Central memory CD8-positive, alpha-beta T cell (primary cell): ENCODE data around the gene OLFML2B.

Source experiments
- ATAC-seq: fragments of 150-1000 bp; cut with Tn5 transposase; replicated peaks from 2 replicates; pipeline ENCODE4 v1.10.0; 2022; ENCODE audit warnings: mild to moderate bottlenecking, moderate FRiP score, moderate number of reproducible peaks; ENCODE audit not compliant: poor library complexity, severe bottlenecking; ENCODE audit errors: extremely low read depth
- DNase-seq, 2 donors: peaks; one replicate each; pipeline ENCODE4 v3.0.0; 2021; ENCODE audit warnings: low spot score in 2 of 2
- H3K27ac Mint-ChIP-seq: one replicate; pipeline ENCODE4 v1.8.0; 2022; ENCODE audit warnings: low read depth, mild to moderate bottlenecking, moderate library complexity, mixed read lengths
- H3K27me3 Mint-ChIP-seq: one replicate; pipeline ENCODE4 v1.8.0; 2022; ENCODE audit warnings: mixed read lengths
- H3K36me3 Mint-ChIP-seq: one replicate; pipeline ENCODE4 v1.8.0; 2022; ENCODE audit warnings: mild to moderate bottlenecking, moderate library complexity, mixed read lengths; ENCODE audit not compliant: insufficient read depth
- H3K4me1 Mint-ChIP-seq: one replicate; pipeline ENCODE4 v1.8.0; 2022; ENCODE audit warnings: mixed read lengths
- H3K4me3 Mint-ChIP-seq: one replicate; pipeline ENCODE4 v1.8.0; 2022; ENCODE audit warnings: mild to moderate bottlenecking, moderate library complexity, mixed read lengths
- H3K9me3 Mint-ChIP-seq: one replicate; pipeline ENCODE4 v1.8.0; 2022; ENCODE audit warnings: mixed read lengths

OLFML2B gene

GRCh38 chr1:161982507-161982895 is 41.2 kb downstream of the OLFML2B start:
- ATAC-seq (no peak), DNase-seq (no peak)
- no peak overlapping the region for H3K27ac Mint-ChIP-seq
- no peaks in the 10 kb centered on the region for H3K4me1 Mint-ChIP-seq
- no peaks in the 10 kb centered on the region for H3K36me3 Mint-ChIP-seq
- no peak overlapping the region for H3K4me3 Mint-ChIP-seq
- peaks cover 5% of the 10 kb centered on the region for H3K9me3 Mint-ChIP-seq
- no peaks in the 10 kb centered on the region for H3K27me3 Mint-ChIP-seq

- Mint-ChIP-seq H3K9me3 (no peaks in the 10 kb centered on the region), H3K4me1 (no peaks in the 10 kb centered on the region)
- no peak for ATAC-seq
Observed at GRCh38 chr1:161981735-161982506, 41.7 kb downstream of the OLFML2B start.

GRCh38 chr1:161981126-161981525 is 42.5 kb downstream of the OLFML2B start:
- ATAC-seq (no peak), DNase-seq (no peak)
- H3K27me3 Mint-ChIP-seq = no peaks in the 10 kb centered on the region
- H3K36me3 Mint-ChIP-seq = peaks cover 2% of the 10 kb centered on the region
- H3K27ac Mint-ChIP-seq = no peak overlapping the region
- no peaks in the 10 kb centered on the region for H3K9me3 Mint-ChIP-seq
- H3K4me1 Mint-ChIP-seq = no peaks in the 10 kb centered on the region
- H3K4me3 Mint-ChIP-seq = no peak overlapping the region

More at GRCh38 chr1:161981735-161982506, 41.7 kb downstream of the OLFML2B start:
- Mint-ChIP-seq H3K27ac (no peak overlapping the region), H3K27me3 (no peaks in the 10 kb centered on the region), H3K4me3 (no peak overlapping the region), H3K36me3 (peaks cover under 1% of the 10 kb centered on the region)
- DNase-seq = no peak

GRCh38 chr1:161978011-161978790 is 45.5 kb downstream of the OLFML2B start:
- no peak for DNase-seq
- no peaks in the 10 kb centered on the region for H3K27me3 Mint-ChIP-seq
- H3K9me3 Mint-ChIP-seq = no peaks in the 10 kb centered on the region
- H3K27ac Mint-ChIP-seq = no peak overlapping the region
- no peak overlapping the region for H3K4me3 Mint-ChIP-seq
- H3K36me3 Mint-ChIP-seq = peaks cover 2% of the 10 kb centered on the region
- H3K4me1 Mint-ChIP-seq = no peaks in the 10 kb centered on the region
- no peak for ATAC-seq

GRCh38 chr1:161973924-161974845 is 49.5 kb downstream of the OLFML2B start:
- no peak for ATAC-seq

GRCh38 chr1:161972828-161973227 is 50.8 kb downstream of the OLFML2B start:
- no peak for DNase-seq
- Mint-ChIP-seq H3K4me1 (no peaks in the 10 kb centered on the region), H3K27ac (no peak overlapping the region), H3K4me3 (no peak overlapping the region), H3K36me3 (peaks cover 2% of the 10 kb centered on the region), H3K9me3 (no peaks in the 10 kb centered on the region), H3K27me3 (no peaks in the 10 kb centered on the region)
- ATAC-seq = no peak

More at GRCh38 chr1:161973924-161974845, 49.5 kb downstream of the OLFML2B start:
- Mint-ChIP-seq H3K27ac (no peak overlapping the region), H3K9me3 (no peaks in the 10 kb centered on the region), H3K4me3 (no peak overlapping the region), H3K27me3 (no peaks in the 10 kb centered on the region), H3K36me3 (peaks cover 2% of the 10 kb centered on the region), H3K4me1 (no peaks in the 10 kb centered on the region)
- DNase-seq = no peak

GRCh38 chr1:161970633-161971032 is 53.0 kb downstream of the OLFML2B start:
- Mint-ChIP-seq H3K4me3 (no peak overlapping the region), H3K27me3 (no peaks in the 10 kb centered on the region), H3K9me3 (no peaks in the 10 kb centered on the region), H3K36me3 (peaks cover 2% of the 10 kb centered on the region), H3K4me1 (no peaks in the 10 kb centered on the region), H3K27ac (no peak overlapping the region)
- DNase-seq (no peak), ATAC-seq (no peak)

- Mint-ChIP-seq H3K27me3 (no peaks in the 10 kb centered on the region), H3K4me1 (no peaks in the 10 kb centered on the region), H3K27ac (no peak overlapping the region), H3K36me3 (peaks cover 2% of the 10 kb centered on the region), H3K9me3 (no peaks in the 10 kb centered on the region), H3K4me3 (no peak overlapping the region)
- DNase-seq (no peak), ATAC-seq (no peak)
Observed at GRCh38 chr1:161970036-161970435, 53.6 kb downstream of the OLFML2B start.

GRCh38 chr1:161966067-161966466 is 57.6 kb downstream of the OLFML2B start:
- no peaks in the 10 kb centered on the region for H3K27me3 Mint-ChIP-seq
- peaks cover 4% of the 10 kb centered on the region for H3K36me3 Mint-ChIP-seq
- H3K9me3 Mint-ChIP-seq = no peaks in the 10 kb centered on the region
- no peak overlapping the region for H3K4me3 Mint-ChIP-seq
- no peak for ATAC-seq
- H3K27ac Mint-ChIP-seq = no peak overlapping the region
- H3K4me1 Mint-ChIP-seq = peaks cover 18% of the 10 kb centered on the region
- no peak for DNase-seq

GRCh38 chr1:161962091-161962887 is 61.4 kb downstream of the OLFML2B start:
- peak; percentile 58 for ATAC-seq

GRCh38 chr1:161958425-161958824 is 65.2 kb downstream of the OLFML2B start:
- ATAC-seq (no peak), DNase-seq (no peak)
- Mint-ChIP-seq H3K4me1 (peaks cover 48% of the 10 kb centered on the region), H3K27me3 (no peaks in the 10 kb centered on the region), H3K9me3 (no peaks in the 10 kb centered on the region), H3K36me3 (peaks cover 14% of the 10 kb centered on the region), H3K27ac (peak overlapping the region; percentile 41), H3K4me3 (no peak overlapping the region)

More at GRCh38 chr1:161962091-161962887, 61.4 kb downstream of the OLFML2B start:
- Mint-ChIP-seq H3K4me1 (peaks cover 32% of the 10 kb centered on the region), H3K27ac (peak overlapping the region; percentile 84), H3K4me3 (peak overlapping the region; percentile 82), H3K36me3 (peaks cover 9% of the 10 kb centered on the region), H3K9me3 (no peaks in the 10 kb centered on the region), H3K27me3 (no peaks in the 10 kb centered on the region)
- DNase-seq = no peak
